Measurements from ENCODE around the gene ZNRF2.

DNA sequence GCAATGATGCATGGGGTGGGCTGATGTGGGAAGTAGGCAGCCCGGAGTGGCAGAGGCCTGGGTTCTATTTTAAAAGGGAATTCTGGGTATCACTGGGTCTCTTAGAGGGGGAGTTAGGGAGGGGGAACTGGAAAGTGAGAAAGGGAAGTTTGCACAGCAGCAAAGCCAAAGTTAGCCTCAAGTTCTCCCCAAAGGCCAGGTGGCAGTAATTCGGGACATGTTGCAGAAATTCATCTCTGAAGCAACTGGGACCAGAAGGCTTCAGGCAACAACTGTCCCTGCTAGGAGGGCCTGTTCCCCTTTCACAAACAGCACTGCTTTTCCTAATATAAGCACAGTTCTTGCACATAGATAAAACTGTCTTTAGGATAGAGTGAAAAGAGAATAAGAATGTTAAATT lies 126.8 kb downstream of the ZNRF2 start:
- no peak for TF ChIP-seq CTCF (IDR thresholded peaks at IDR 0.05)
- TF ChIP-seq POLR2A (IDR thresholded peaks at IDR 0.05), result no peak
